ENCODE data around the gene SASH1.

Gene SASH1

DNA sequence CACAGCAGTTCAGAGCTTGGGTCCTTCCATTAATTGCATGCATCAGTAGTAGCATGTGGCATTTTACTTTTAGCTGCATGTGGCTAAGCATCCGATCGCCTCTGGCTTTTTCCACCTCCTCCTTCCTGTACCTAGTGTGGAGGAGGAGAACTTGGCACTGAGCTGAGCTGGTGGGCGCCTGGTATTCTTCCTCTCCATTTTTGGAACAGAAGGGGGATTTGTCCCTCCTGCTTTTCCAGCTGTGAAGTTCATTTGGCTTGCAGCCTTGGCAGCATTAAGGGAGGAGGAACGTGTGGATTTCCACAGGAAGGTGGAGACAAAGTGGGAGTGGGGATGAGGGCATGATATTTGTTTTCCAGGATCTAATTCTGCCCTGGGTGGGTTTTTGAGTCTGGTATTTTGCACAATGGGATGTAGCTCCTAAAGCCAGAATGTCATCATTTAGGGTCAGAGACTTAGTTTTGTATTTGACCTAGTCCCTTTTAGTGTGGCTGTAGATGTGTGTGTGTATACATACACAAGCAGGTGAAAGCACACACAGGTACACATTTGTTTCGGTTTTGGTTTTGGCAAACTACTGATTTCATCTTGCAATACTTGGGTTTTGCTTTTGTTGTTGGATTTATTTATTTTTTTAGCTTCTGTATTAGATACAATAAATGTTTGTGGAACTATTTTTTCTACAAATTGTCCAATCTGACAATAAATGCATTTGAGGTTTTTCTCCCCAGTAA lies 90.0 kb downstream of the SASH1 start:
- peak; percentile 21 for DNase-seq (ENCODE audit: low read depth)

DNA sequence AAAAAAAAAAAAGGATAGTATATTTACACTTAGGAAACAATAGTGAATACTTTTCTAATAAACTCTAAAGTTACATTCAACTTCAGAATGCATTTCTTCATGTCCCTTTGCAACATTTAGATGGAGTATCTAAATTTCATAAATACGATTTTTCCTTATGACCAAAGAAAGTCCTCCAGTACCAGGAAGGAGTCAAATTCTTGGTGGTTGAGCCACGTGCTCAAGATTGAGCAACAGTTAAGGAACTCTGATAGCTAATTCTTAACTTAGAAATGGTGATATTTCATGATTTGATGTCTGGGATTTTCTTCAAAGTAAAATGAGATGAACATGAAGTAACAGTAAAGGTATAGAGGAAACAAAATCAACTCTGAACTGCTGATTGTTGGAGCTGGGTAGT lies 92.7 kb downstream of the SASH1 start:
- DNase-seq (ENCODE audit: low read depth): peak; percentile 53

DNA sequence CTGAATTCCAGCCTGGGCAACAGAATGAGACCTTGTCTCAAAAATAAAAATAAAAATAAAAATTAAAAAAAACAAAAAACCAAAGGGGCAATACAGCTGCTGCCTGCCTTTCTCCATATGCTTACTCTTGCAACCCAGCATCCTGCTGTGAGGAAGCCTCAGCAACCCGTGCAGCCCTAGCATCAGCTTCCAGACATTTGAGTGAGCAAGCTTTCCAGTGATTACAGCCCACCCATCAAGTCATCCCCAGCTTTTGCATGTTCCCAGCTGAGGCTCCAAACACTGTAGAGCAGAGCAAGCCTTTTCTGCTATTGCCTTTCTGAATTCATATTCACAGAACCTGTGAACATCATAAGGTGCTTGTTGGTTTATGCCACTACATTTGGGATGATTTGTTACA lies 93.8 kb downstream of the SASH1 start:
- no peak for DNase-seq (ENCODE audit: low read depth)

DNA sequence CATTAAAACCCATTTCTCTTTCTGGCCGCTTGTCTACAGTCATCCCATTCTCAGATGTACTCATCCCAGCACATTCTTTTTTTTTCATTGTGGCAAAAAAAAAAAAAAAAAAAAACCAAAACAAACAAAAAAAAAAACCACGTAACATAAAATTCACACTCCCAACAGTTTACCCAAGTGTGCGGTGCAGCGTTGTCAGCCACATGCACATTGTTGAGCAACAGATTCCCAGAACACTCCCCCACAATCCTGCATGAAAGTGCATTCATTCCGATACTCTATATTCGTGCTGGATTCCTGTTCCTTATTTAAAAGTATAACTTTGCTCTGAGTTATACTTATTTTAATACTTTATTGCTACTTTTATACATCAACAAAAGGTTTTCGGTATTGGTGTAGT lies 96.0 kb downstream of the SASH1 start:
- DNase-seq (ENCODE audit: low read depth): peak; percentile 43

DNA sequence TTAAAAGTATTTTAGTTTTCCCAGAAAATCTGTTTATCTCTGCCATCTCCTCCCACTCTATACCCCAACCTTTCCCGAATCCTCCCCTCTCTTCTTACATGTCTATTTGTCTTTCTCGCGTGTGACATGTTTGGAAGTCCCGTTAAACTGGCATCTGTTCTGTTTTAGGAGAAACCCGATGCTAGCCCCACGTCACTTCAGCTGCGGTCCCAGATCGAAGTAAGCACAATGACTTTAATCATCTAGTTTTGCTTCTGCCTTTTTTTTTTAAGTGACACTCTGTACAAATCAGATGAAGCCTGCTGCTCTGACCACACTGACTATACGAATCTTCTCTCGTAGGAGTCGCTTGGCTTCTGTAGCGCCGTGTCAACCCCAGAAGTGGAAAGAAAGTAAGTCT lies 97.4 kb downstream of the SASH1 start:
- DNase-seq (ENCODE audit: low read depth): peak; percentile 58

DNA sequence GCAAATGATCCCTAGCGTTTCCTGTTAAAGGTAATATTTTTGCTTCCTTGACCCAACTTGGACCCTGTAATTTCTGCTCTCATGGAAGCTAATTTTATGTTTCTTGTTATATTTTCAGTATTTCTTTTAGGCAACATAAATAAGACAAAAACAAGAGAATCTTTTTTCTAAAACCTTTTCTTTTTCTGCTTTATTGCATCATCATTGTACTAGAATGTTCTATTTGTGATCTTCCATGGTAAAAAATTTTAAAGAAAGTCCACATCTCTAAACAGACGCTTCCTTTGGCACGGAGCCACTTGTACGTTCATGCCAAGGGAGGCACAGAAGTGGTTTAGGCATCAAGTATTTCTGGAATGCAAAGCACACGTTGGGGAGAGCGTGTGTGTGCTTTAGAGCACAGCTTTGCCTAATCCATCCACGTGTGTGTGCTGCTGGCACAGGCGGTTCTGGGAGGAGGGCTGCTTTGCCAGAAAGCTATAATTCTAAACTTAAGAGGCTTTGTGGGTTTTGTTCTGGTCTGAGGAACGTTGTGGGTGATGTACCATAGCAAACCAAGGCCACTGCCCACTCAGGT lies 98.3 kb downstream of the SASH1 start:
- peak; percentile 95 for DNase-seq (ENCODE audit: low read depth)

DNA sequence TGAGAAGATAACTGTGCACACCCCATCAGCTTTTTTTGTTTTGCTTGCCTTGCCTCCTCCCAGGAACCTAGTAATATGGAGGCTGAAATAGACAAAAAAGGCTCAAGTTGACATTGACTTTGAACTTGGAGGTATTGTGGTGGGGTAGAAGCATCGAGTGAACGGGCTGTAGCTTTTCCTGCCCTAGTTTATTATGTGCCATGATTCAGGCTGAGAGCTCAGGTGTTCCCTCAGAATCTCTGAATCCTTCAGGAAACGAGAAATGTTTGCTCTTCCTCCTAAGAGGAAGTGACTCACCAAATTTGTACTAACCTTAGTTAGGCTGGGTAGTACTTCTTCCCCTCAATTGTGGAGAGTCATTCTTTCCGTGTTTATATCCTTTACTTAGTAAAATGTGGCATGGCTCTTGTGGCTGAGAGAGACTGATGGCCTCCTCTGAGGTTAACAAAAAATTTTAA lies 98.8 kb downstream of the SASH1 start:
- DNase-seq (ENCODE audit: low read depth): peak; percentile 86

DNA sequence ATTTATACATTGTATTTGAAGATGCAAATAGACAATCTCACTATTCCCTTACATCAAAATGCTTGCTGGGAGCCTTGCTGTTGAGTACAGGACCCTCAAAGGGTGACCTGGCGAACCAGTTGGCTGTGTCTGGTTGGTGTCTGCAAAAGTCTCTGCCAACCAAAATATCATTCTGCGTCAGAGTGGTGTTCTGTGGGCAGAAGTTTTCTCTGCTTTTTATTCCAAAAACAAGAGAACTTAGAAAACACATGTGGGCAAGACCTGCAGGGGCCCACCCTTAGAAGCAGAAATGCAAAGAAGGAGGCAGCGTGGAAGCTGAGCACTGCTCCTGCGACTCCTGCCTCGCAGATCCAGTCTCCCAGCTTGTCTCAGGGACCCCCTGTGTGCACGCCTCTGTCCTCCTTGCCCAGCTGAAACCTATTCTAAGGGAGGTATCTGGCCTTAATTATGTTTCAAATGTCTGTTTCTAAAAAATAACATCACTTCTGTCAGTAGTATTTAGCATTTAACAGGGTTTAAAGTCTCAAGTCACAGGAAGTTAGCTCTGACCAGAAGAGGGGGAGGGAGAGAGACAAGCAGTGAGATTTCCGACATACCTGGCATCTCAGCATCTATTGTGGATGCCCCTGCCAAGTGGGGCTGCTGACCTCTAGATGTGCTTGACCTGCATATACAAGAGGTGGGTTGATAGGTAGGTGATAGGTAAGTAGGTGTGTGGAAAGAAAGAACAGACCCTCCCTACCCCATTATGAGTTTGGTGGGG lies 101.3 kb downstream of the SASH1 start:
- no peak for DNase-seq (ENCODE audit: low read depth)

DNA sequence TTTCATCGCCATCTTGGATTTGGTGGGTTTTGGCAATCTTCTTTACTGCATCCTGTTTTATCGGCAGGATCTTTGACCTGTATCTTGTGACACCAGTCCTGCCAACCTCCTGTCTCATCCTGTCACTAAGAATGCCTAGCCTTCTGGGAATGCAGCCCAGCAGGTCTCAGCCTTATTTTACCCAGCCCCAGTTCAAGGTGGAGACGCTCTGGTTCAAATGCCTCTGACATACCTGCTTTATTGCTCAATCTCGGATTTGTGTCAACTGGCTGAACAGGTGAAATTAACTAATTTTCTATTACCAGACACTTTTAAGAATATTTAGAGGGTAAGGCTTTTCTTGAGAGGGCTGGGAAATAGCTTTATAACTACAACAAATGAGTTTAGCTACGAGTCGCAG lies 102.5 kb downstream of the SASH1 start:
- no peak for DNase-seq (ENCODE audit: low read depth)

DNA sequence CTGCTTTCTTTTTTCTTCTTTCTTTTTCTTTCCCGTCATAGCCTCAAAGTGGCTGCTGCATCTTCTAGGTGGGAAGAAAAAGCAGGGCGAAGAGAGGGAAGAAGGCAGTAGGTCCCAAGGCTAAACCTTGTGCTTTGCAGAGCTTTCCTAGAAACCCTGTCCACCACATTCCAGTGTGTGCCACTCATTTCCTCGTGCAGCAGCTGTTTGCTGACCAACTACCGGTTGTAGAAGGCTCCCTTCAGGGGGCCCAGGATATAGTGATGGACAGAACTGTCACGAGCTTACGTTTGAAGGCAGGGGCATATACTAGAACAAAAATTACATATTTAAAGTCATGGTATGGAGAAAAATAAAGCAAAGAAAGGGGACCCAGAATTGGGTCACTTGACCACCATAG lies 103.0 kb downstream of the SASH1 start:
- peak; percentile 87 for DNase-seq (ENCODE audit: low read depth)

DNA sequence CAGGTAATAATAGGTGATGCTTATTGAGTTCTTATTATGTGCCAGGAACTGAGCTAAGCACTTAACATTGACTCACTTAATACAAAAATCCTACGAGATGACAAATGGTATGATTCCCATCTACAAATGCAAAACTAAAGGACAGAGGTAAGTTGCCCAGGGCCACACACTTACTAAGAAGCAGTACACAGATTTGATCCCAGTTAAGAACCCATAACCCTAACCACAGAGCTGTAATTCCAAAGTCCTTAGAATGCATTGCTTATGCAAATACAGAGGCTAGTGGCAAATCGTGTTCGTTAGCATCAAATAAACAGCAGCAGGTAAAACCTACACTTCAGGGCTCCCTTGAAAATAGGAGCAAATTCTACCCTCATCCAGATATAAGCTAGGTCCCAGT lies 104.0 kb downstream of the SASH1 start:
- DNase-seq (ENCODE audit: low read depth): no peak

DNA sequence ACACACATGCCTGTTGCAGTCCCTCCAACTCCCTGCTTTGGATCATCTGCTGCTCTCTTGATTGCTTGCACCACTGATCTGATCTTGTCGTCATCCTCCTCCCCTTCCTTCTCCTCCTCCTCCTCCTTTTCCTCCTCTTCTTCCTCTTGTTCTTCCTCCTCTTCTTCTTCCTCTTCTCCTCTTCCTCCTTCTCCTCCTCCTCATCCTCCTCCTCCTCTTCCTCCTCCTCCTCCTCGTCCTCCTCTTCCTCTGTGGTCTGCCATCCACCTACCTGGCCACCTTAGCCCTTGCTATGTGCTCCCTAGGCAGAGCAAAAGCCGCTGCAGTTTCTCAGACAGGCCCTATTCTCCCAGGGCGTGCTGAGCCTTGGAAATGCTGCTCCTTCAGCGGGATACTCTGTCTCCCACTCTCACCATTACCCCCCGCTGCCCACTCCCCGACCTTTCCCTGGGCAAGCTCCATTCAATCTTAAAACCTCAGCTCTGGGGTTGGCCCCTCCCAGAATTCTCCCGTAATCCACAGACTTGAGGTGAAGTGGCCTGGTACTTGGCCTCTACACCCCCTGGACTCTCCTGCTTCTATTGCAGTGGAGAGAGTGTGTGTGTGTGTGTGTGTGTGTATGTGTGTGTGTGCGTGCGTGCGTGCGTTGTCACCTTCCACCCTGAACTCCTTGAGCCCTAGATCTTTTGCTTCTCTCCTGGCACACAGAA lies 105.0 kb downstream of the SASH1 start:
- no peak for DNase-seq (ENCODE audit: low read depth)

DNA sequence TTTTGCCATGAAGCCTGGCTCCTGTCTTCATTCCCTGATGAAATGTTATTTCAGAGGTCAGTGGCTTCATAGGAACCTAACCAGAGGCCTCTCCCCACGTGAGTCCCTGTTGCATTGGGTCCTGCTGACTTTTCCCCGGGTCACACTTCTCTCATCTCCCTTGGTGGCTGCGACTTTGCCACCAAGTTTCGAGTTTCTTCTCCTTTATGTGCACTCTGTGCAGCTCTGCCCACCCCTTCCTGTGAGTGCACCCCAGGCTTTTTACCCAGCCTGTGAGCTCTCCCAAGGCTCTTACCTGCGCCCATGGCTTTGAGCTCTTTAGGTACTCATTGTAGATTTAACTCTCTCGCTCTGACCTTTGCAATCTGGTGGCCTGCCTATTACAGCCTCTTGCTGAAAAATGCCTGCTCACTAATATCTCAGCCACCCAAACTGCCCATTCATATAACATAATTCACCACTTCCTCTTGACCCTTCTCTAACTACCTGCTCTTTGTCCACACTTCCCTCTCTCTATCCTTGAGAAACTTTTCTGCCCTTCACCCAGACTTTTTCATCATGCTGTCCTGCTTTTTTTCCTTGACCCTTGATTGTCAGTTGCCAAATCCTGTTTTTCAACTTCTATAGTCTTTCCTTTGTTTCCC lies 105.9 kb downstream of the SASH1 start:
- no peak for DNase-seq (ENCODE audit: low read depth)

DNA sequence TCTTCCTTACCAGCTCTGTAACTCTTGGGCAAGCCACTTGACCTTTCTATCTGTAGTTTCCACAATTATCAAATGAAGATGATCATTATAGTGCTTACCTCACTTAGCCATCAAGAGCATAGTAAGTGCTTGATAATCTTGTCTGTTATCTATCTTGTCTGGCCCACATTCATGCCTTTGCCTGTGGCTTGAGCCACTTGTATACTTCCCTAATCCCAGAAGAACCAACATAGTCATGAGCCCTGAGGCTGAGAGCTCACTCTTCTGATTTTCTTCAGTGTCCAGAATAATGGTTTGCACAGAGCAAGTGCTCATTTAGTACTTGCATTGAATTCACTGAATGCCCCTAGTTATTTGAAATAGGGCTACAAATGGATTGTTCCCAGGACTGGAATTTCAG lies 108.2 kb downstream of the SASH1 start:
- DNase-seq (ENCODE audit: low read depth): no peak

DNA sequence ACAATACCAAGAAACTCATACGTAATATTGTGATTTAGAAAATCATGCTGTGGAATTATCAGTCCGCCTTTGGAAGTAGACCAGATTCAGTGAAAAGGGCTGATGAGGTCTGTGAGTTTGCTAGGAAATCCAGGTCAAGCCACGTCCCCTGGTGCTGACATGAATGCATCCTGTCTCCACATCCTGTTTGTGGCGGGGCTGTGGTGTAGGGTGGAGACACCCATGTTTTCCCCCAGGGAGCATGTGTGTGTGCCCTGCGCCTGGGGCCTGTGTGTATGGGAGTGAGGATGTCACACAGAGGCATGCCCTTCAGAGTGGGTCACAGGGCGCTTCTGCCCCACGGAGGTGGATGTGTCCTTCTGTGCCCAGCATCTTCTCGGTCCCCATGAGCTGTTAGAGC lies 109.1 kb downstream of the SASH1 start:
- peak; percentile 33 for DNase-seq (ENCODE audit: low read depth)

DNA sequence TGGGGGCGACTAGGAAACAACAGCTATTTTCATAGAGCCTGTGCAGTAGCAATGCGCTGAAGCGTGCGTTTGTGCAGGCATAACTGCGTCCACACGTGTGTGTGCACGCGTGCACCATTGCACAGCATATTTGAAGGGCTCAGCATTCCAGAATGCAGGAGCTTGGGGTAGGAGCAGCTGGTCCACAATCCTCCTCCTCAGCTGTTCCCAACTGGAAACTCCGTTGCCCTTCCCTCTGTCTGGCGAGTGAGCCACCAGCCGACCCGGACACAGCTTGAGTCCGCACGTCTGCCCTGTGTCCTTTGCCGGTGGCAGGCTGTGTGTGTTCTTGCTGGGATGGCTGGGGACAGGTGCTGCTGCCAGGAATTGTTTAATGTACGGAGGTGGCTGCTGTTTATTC lies 110.2 kb downstream of the SASH1 start:
- no peak for DNase-seq (ENCODE audit: low read depth)

DNA sequence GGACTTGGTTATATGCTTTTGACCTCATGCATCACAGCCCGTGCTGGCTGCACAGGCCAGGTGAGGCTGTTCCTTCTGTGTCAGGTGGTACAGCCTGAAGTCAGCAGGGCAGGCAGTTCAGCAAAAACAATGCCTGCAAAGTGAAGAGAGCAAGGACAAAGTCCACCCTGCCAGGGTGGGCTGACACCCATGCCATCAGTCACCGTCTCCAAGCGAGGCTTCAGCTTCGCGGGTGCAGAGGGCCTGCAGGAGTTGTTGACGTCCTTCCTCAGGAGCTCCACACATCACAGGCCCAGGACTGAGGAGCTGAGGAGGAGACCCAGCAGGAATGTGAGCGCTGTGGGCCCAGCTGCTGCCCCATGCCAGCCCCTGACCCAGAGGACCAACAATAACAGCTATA lies 111.3 kb downstream of the SASH1 start:
- DNase-seq (ENCODE audit: low read depth): no peak

DNA sequence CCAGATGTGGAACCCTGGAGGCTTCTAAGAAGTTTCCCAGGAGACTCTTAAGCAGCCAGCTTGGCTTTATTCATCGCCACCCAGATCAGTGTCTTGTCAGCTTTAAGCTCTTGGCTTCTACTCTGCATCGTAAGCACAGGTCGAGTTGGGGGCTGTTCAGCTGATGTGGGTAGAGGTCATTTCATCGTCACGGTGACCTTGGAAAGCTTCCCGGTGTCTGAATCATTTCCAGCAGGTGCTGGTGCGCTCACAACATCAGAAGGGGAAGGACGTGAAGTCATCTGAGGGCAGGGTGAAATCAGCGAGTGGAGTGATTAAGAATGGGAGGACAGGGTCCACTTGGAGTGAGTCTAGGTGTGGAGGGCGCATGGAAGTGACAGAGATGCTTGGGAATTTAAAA lies 112.6 kb downstream of the SASH1 start:
- DNase-seq (ENCODE audit: low read depth): peak; percentile 26

DNA sequence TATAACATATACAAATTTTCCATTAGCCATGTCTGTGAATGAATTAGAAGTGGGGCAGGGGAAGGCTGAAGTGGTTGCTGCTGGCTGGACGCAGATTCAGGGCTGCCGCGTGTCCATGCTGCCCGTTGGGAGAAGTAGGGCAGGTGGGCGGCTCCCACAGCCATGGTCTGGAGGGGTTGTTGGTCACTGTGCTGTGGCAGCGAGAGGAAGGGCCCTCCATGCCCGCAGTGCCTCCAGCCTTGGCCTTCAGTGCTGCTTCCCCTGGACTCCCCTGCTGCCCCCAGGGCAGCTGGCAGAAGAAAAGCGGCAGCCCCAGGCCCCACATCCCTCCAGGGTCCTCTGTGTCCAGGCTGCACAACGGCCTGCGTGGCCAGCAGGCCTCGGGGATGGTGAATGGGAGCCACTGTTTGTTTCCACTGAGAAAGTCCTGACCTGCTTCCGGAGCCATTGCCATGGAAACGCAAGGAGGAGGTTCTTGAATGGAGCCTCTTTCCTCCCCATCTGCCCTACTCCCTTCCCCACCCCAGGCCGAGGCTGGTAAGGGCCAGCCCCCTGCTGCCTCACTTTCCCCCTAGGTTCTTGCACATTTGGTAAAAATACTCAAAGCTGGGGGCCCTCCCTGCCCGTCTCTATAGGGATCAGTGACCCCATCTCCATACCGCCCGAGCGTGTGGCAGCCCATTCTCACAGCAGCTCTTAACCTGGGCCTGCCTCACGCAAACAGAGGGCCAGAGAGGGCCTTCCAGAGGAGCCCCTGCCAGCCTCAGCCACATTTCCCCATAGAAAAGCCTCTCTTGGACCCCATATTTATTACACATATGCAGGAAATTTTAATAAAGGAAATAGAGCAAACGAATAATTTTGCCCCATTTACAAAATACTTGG lies 113.3 kb downstream of the SASH1 start:
- DNase-seq (ENCODE audit: low read depth): no peak

DNA sequence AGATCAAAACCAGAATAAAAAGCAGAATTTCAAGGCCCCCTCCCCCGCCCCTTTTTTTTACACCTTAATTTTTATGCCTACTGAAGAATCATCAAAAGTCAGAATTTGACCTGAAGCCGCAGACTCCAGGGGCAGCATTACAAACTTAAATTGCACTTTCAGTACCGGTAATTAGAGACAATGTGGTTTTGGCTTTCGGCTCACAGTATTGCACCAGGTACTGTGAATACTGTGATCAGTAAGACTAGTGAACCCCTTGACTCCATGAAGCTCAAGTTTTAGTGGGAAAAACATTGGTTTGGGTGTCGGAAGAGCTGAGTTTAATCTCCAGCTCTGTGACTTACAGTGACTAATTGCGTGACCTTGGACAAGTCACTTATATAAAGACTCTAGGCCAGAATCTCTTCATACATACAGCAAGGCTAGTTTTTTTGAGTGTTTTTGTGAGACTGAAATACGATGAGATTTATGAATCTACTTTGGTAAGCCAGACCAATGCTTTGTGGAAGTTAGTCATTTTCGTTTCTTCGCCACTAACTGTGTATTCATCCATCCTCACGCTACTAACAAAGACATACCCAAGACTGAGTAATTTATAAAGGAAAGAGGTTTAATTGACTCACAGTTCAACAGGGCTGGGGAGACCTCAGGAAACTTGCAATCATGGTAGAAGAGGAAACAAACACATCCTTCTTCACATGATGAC lies 114.7 kb downstream of the SASH1 start:
- peak; percentile 80 for DNase-seq (ENCODE audit: low read depth)

DNA sequence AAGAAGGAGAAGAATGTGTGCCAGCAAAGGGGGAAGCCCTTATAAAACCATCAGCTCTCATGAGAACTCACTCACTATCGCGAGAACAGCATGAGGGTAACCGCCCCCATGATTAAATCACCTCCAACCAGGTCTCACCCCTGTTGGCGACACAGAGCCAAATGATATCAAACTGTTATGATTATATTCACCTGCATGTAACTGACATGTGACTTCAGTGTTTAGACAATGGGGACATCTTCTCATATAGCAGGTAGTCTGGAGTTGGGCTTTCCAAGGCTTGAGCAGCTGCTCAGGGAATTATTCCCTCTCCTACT lies 115.2 kb downstream of the SASH1 start:
- DNase-seq (ENCODE audit: low read depth): no peak
